ENCODE measurements around the gene ROR2. TPM values are rescaled to one million over a fixed set of nuclear protein-coding genes. Genes with fewer than 3 reads are reported as not detected.
"Not testable (repeated sequence)": the region's sequence is repeated elsewhere in the genome, so short reads cannot be mapped to it uniquely, and the experiment has no call there.

ROR2 gene
- polyA plus RNA-seq, 1 donor: 17.1 TPM

DNA sequence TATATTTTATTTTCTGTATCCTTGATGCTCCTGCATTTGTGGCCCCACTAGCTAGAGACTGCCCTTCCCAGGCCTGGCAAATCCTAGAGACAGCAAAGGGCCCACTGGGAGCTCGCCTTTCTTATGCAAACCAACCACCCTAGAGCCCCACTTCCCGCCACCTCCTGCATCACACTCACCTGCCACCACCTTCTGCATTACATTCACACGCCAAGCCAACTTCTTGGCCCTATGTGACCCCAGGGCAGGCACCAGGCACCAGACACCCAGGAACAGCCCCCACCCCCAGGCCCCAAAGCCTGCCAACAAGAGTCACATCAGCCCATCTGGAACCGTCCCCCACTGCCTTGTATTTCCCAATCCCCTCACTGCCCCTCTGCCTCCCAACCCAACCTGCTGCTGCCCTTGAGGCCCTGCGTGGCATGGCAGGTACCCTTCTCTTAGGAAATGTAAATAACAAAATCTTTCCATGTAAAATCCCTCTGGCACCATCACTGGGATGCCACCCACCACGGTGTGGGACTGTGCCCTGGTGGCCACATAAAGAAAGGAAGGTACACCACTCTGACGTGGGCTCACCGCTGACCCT lies 22.0 kb downstream of the ROR2 start:
- no peak for DNase-seq

DNA sequence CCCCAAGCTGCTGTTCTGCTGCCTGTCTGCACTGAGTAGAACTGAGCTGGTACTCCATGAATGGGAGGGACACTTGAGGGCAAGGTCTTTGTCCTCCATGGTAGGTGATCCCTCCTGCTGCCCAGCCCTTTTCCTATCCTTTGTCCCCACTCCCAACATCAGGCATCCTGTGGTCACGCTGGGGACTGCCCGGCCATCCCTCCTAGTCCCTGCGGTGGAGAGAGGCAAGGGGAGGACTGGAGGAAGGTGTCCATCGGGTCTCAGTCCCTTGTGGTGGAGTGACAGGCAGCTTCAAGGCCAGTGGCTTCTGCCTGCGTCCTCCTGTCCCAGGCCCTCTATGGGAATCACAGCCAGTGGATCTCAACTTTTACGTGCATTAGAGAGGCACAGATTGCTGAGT lies 25.9 kb downstream of the ROR2 start:
- DNase-seq: no peak

DNA sequence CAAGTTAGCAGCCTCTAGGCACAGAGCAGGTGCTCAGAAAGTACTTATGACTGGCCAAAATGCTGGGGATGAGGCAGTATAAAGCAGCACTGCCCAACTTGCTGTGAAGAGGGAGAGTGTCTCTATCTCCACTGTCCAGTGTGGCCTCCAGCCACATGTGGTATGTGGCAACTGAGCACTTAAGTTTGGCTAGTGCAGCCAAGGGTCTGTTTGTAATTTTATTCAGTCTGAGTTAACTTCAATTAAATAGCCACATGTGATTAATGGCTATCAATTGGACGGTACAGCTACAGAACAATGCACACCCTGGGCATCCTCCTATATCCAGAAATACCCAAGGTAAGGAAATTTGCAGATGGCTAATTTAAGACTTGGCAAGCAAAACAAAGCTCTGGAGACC lies 26.9 kb downstream of the ROR2 start:
- DNase-seq: no peak

DNA sequence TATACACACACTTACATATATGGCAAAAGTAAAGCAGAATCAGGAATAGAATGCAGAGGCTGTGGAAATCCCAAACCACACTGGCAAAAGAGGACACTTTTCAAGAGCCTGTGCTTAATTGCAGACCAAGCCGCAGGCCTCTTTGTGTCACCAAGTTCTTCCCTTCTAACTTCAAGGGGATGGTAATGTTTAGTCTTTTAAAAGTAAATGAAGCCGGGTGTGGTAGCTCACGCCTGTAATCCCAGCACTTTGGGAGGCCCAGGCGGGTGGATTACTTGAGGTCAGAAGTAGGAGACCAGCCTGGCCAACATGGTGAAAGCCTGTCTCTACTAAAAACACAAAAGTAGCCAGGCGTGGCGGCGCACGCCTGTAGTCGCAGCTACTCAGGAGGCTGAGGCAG lies 28.7 kb downstream of the ROR2 start:
- no peak for DNase-seq

DNA sequence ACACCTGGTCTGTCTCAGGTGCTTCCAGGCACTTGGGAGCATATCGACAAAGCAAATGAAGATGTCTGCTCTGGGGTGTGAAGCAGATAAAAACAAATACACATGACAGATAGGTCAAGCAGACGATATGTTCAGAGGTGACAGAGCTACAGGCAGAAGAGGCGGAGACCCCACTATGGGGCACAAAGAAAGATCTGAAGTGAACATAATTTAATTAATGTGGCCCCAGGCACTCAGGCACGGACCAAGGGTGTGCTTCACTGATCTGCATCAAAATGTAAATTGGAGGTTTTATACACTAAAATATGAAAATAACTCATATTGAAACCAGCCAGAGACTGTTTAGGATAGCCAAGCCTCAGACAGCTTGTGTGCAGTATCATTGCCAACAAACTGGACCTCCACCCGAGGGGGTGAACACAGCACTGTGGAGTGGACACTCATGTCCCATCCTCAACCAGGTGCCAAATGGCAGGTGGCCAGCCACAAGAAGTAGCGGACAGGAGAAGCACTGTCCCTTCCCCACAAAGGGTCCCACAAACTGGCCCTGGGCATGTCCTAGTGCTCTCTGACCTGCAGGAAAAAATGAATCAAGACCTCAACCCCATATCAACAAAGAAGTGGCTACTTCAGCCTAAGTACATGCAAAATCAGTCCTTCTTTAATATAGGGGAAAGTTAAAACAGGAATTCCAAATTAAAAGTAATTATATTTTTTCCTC lies 29.2 kb downstream of the ROR2 start:
- DNase-seq: no peak

DNA sequence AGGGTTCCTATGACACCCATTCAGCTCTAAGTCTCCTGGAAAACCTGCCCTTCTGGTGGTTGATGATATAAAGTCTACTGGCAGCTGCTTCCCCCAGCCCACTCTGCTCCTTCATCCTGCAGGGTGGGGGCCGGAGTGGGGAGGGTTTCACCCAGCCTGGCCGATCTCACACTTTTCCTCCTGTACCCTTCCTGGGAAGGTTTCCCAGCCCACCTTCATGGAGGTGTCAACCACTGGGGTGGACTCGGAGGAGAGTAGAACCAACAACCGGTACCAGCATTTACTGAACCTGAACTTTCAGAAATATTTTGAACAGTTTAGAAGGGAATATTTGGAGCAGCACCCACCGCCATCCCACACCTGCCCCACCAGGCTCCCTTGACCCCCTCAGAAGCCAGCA lies 30.4 kb downstream of the ROR2 start:
- no peak for DNase-seq

DNA sequence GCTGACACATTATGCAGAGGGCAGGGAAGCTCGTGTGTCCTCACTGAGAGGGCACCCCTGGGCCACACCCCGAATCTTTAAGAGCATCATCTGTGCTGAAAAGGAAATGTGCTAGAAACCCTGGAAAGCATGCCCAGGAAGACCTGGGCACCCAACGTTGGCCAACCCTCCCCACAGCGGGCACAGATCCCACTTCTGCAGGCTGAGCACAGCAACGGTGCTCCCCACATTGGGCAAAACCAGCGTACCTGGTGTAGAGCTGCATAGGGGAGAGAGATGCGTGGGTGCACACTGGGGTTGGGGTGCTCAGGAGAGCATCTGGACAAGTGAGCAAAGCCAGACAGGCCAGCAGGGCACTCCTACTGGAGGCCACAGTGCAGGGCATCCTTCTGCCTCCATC lies 32.6 kb downstream of the ROR2 start:
- DNase-seq: no peak

DNA sequence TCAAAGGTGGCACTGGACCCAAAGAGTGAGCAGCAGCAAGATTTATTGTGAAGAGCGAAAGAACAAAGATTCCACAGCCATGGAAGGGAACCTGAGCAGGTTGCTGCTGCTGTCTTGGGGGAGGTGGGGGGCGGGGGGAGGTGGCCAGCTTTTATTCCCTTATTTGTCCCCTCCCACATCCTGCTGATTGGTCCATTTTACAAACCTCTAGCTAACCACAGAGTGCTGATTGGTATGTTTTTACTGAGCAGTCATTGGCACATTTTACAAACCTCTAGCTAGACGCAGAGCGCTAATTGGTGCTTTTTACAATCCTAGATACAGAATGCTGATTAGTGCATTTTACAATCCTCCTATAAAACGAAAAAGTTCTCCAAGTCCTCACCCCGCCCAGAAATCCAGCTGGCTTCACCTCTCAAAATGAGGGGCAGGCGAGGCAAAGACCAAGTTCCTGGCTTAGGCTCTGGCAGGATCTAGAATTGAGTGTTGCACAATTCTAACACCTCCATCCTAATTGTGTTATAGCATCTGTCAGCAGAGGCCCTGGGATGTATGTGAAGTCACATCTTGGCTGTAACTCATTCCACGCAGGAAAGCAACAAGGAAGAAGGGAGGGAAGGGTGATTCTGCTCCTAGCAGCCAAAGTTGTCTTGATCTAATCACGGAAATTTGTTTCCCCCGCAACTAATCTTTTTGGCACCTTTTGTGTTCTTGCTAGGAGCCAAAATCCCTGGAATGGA lies 34.3 kb downstream of the ROR2 start:
- no peak for DNase-seq

DNA sequence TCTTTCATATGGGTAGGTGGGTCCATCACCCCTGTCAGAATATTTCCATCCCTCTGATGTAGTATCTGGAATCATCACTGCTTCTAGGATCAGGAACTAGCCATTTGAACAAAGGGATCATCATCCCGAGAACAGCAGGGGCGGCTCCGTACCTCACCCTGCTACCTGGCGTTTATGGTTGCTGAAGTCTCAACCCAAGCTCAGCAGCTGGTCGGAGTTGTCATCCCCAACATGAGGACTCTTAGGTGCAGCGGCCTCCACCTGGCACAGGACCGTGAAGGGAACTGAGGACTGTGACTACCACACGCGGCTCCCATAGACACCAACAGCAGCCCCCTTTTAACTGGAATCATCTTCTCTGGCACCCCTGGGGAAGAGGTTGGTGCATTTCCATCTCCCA lies 35.1 kb downstream of the ROR2 start:
- no peak for DNase-seq

DNA sequence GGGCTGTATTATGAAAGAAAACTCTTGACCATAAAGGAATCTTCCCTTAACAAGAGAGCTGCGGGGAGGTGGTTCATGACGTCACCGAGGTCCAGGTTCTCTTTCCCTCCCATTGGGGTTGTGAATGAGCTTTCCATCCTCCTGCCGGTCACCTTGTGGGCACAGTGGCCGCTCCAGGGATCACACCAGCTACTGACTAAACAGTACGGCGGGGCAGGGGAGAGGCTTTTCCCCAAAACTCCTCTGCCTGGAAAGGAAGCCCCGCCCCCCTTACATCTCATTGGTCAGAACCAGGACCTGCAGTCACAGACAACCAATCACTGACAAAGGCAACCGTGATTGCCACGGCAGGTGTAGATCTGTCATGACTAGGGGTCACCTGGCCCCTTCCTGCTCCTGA lies 35.6 kb downstream of the ROR2 start:
- no peak for DNase-seq

DNA sequence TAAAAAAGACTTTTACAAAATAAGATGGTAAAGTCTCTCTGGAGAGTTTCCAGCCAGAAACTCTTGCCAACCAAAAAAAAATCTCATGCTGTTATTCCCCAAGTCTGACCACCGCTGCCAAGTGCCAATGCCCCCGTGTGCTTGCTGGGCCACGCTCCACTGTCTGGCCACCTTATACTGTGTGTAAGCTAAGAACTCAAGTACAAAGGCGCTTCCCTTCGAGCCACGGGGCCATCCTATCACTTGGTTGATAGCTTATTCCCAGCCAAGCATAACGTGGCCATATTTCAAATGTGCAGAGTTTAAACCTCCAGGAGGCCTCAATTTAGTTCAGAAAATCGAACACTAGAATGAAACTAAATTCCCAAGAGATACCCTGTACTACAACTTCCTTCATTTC lies 36.0 kb downstream of the ROR2 start:
- DNase-seq: no peak

DNA sequence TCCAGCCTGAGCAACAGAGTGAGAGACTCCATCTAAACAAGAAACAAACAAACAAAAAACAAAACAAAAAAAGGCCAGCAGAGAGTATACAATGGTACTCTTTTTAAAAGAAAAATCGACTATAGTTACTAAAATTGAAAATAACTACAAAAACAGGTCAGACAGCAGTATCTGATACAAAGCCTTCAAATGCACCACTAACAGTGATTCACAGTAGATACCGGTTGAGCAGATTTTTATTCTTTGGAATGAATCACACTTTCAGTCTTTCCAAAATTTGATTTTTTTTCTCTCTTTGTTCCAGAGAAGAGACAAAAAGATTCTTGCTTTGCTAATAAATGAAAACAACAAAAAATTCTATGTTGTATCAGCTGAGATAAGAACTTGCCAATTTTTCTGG lies 36.9 kb downstream of the ROR2 start:
- no peak for DNase-seq

DNA sequence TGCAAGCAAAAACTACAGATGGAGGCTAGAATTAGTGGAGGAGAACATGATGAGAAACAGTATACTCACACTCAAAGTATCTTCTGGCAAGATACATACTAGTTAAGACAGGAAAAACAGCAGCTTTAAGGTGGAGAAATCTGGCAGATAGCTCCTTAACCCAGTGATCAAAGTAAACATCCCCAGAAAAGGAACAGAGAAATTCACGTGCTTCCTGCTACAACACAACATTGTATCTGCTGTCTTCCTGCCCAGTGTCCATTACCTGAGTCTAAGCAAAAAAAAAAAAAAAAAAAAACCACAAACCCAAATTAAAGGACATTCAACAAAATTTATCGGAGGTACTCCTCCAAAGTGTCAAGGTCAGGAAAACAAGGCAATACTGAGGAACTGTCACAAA lies 38.4 kb downstream of the ROR2 start:
- DNase-seq: no peak

DNA sequence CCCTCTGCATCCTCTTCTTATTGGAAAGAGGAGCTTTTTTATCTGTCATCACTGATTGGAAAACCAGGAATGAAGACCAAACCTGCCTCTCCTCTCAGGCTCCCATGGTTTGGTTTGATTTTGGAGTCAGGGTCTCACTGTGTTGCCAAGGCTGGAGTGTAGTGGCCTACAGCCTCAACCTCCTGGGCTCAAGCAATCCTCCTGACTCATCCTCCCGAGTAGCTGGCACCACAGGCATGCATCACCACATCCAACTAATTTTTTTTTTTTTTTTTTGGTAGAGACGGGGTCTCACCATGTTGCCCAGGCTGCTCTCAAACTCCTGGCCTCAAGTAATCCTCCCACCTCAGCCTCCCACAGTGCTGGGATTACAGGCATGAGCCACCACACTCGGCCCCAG lies 40.8 kb downstream of the ROR2 start:
- not testable (repeated sequence) for DNase-seq

DNA sequence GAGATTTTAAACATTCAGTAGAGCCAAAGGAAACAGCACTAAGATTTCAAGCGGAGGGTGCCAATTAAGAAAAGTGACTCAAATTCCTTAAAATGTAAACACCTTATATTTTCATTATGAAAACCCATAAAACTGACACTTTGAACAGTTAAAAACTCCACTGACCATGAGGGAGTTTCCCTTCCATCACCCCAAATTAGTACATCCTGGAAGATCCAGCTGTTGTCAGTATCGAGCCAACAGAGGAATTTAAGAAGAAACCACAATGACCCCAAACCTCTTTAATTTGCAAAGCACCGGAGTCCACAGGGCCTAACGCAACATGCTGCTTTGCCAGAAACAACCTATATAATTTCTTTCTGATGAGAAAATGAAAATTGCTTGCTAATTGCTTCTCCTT lies 41.3 kb downstream of the ROR2 start:
- DNase-seq: no peak

DNA sequence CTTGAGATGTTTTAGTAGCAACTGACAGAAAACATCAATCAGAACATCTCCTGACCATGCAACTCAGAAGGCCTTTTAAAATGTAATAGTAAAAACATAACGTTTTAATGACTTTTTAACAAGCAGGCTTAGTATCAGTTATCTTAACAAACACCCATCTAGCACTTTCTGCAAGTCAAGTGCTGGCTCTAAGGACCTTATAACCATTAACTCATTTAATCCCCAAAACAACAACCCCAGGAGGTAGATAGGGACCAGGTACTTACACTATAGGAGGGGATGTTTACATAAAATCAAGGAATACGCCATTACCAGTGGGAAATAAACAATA lies 41.8 kb downstream of the ROR2 start:
- DNase-seq: no peak

DNA sequence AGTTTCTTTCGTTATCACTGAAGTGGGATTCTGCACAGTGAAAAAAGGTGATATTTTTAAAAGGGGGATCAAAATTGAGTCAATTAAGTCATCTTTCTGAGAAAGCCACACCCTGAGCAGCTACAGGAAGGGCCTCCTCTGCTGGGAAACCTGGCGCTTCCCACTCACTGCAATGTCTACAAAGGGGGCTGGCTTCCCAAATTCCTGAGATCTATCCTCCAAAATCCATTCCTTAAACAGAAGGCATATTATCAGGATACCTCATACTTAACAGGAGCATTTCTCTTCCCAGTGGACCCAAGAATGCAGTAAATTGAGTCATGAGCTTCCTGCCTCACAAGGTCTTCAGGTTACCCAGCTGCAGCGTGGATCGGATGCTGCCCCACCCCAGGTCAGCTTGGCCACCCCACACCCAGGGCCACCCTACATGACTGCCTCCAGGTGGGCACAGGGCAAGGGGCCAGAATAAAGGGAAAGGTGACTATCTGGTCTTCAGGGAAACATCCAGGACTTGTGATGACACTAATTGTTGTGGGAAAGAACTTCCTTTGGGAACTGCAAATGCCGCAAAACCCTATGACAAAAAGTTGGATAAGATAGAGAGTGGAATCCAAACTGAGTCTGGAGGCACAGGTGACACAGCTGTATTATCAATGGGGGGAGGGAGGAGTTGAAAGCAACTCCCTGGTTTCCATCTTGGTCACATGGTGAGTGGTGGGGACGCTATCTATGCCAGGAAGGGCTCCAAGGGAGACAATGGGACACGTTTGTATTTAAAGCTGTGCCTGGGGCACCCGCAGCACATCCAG lies 42.3 kb downstream of the ROR2 start:
- DNase-seq: no peak

DNA sequence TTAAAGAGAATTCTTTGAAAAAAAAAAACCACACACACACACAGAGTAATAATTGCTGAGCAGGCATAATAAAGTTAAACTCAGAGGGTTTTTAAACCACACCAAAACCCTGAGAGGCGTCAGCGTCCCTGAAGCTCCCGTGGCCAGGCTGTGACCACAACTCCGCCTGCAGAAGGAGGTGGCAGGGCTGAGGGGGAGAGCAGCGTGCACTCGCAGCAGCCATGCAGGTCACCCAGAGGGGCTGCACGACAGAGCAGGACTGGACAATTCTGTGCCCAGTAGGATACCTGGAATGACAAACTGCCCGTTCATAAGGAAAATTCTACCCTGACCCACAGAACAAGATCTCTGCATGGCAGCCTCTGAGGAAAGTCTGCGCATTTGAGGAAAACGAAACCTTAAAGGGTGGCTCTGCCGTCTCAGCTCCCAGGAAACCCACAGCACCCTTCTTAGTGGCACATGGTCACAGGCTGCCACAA lies 44.0 kb downstream of the ROR2 start:
- DNase-seq: no peak

DNA sequence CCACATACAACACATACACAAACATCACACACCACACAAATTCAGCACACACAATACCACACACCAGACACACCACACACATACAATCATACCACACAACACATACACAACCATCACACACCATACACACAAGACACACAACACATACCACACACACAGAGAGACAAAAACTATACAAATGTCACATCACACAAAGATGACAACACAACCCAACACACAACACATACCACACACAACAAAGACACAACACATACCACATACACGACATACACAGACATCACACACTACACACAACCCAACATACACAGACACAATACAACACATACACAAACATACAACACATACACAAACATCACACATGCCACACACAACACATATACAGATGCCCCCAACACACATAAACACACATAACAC lies 44.8 kb downstream of the ROR2 start:
- DNase-seq: no peak

DNA sequence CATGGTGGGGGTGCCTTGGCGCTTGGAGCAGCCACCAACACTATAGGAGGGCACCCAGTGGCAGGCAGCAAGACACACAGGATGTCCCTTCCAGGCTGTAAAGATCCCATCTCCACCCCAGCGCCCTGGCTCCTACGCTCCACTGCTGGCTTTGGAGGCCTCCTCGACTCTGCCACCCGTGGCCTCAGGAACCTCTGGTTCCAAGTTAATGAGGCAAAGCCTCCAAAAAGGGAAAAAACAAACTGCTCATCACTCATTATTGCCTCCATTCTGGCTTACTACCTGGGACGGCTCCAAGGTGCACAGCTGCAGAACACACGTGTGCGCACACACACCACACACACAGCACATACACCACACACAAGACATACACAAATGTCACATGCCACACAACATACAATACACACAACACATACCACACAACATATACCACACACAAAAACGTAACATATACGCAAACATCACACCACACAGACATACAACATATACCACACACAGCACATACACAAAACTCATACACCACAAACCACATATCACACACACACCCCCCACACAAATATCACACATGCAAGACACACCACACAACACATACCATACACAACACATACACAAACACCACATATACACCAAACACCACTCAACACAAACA lies 45.3 kb downstream of the ROR2 start:
- no peak for DNase-seq

DNA sequence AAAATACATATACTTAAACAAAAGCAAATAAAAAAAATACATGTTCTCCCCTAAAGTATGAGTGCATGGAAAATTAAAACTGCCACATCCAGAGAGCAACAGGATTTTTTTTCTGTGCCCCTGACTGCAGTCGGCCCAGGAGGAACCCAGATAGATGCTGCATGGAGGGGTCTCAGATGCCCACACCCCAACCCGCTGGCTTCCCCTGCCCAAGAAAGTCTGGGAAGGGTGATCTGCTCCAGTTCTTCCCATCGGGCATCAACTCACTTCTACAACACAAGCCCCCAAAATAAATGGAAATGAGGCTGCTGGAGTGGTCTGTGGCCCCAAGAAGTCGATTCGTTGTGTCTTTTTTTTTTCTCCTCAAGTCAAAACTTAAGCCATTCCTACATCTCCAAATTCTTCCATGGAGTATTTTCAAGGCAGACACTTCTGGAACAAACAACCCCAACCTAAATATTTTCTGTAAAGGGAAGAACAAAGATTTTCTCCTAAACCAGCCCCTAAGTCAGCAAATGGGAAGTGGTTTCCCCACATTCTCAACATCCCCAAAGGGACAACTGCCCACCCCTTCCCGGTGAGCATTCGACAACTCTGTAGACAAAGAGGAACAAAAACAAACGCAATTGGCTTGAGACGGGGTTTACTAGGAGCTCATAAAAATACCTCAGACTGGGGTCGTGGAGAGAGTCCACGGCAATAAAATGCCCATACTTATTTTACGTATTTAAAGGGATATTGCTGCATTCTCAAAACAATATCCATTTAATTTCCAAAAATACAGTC lies 46.7 kb downstream of the ROR2 start:
- DNase-seq: no peak
